DOHH2 (cell line): ENCODE measurements around the gene ADIPOR2.

Source experiments
- H3F3A ChIP-seq: fragments of 200-600 bp; sonication (generic), shearing (Covaris generic); 2 replicates; pipeline ENCODE4 v1.6.0; 2016; ENCODE audit warnings: antibody characterized with exemption, mild to moderate bottlenecking; ENCODE audit not compliant: control insufficient read depth, insufficient read depth
- H3K27ac ChIP-seq: fragments of 200-600 bp; sonication (generic); 2 replicates; pipeline ENCODE4 v1.5.1; 2014; ENCODE audit warnings: low read depth, mild to moderate bottlenecking, low read length, moderate library complexity
- H3K27me3 ChIP-seq: fragments of 200-600 bp; sonication (generic); 2 replicates; pipeline ENCODE4 v1.6.1; 2014; ENCODE audit warnings: mild to moderate bottlenecking, low read length, mixed read lengths; ENCODE audit not compliant: control insufficient read depth
- H3K36me3 ChIP-seq: fragments of 200-600 bp; sonication (generic); 2 replicates; pipeline ENCODE4 v1.6.1; 2014; ENCODE audit warnings: mild to moderate bottlenecking, low read length, moderate library complexity, mixed read lengths; ENCODE audit not compliant: control insufficient read depth
- H3K4me1 ChIP-seq: fragments of 200-600 bp; sonication (generic); 2 replicates; pipeline ENCODE4 v1.6.1; 2014; ENCODE audit warnings: mild to moderate bottlenecking, low read length, mixed read lengths; ENCODE audit not compliant: control insufficient read depth
- H3K4me2 ChIP-seq: fragments of 200-600 bp; sonication (generic); 2 replicates; pipeline ENCODE4 v1.6.0; 2014; ENCODE audit warnings: mild to moderate bottlenecking, low read length, moderate library complexity
- H3K4me3 ChIP-seq: fragments of 200-600 bp; sonication (generic); 2 replicates; pipeline ENCODE4 v1.5.1; 2014; ENCODE audit warnings: mild to moderate bottlenecking, low read length, mixed read lengths
- H3K79me2 ChIP-seq: fragments of 200-600 bp; sonication (generic); 2 replicates; pipeline ENCODE4 v1.6.1; 2014; ENCODE audit warnings: mild to moderate bottlenecking, low read length, mixed read lengths; ENCODE audit not compliant: control insufficient read depth
- H3K9me2 ChIP-seq: fragments of 200-600 bp; sonication (generic); replicated peaks from 2 replicates; pipeline ENCODE4 v1.6.1; 2014; ENCODE audit warnings: mild to moderate bottlenecking, low read length, mixed read lengths; ENCODE audit not compliant: control insufficient read depth
- H3K9me3 ChIP-seq: fragments of 200-600 bp; sonication (generic); 2 replicates; pipeline ENCODE4 v1.6.1; 2014; ENCODE audit warnings: antibody characterized with exemption, low read length, mixed read lengths; ENCODE audit not compliant: control insufficient read depth, insufficient read depth
- H4K20me1 ChIP-seq: fragments of 200-600 bp; sonication (generic); 2 replicates; pipeline ENCODE4 v1.6.0; 2014; ENCODE audit warnings: low read depth, mild to moderate bottlenecking, antibody characterized with exemption, low read length, moderate library complexity; ENCODE audit not compliant: control insufficient read depth, insufficient read depth
- EZH2phosphoT487 ChIP-seq: fragments of 200-600 bp; sonication (generic); IDR thresholded peaks from 2 replicates; pipeline ENCODE4 v1.6.1; 2017; ENCODE audit warnings: borderline replicate concordance, mild to moderate bottlenecking, antibody characterized with exemption, low read length, moderate library complexity, mixed read lengths
- TF ChIP-seq, protein P1 (sequence below): fragments of 200-600 bp; sonication (generic); IDR thresholded peaks from one replicate; pipeline ENCODE4 v1.5.1; 2014; ENCODE audit warnings: antibody characterized with exemption, mild to moderate bottlenecking, low read depth, low read length; ENCODE audit not compliant: poor library complexity, severe bottlenecking

Gene ADIPOR2

DNA sequence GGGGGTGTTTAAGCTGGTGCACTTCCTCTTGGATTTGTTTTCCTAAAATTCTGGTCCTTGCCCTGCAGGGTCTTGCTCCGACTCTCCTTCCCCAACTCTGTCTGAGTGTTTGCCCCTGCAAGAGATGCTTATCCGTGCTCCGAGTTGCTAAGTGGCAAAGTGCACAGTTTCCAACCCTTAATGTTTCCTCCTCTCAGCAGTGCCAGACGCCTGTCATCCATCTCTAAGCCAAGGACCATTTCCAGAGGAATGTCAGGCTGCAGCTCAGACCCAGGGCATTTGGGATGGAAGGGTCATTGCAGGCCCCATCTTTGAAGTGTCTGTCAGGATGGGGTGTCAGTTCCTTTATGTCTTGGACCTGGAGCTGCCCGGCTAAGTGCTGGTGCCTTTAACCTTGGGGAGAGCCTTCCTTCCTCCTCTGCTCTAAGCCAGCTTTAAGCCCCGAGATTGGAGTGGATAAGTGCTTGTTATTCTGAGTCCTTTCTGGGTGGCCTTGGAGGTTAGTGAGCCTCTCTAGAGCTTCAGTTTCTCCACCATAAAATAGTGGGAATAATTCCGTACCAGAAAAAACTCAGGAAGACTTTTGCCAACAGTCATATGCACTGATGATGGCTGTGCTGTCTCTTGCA lies 46.9 kb upstream of the ADIPOR2 start:
- Histone ChIP-seq H3K9me2 (no peaks in the 10 kb centered on the region), H3K36me3 (no peaks in the 10 kb centered on the region), H3K79me2 (no peaks in the 10 kb centered on the region), H4K20me1 (no peaks in the 10 kb centered on the region), H3K9me3 (no peaks in the 10 kb centered on the region), H3K27ac (no peak overlapping the region), H3K4me3 (no peak overlapping the region), H3K4me1 (peaks cover 8% of the 10 kb centered on the region), H3K4me2 (no peak overlapping the region), H3F3A (no peaks in the 10 kb centered on the region), H3K27me3 (peaks cover 9% of the 10 kb centered on the region)
- TF ChIP-seq, protein P1, sequence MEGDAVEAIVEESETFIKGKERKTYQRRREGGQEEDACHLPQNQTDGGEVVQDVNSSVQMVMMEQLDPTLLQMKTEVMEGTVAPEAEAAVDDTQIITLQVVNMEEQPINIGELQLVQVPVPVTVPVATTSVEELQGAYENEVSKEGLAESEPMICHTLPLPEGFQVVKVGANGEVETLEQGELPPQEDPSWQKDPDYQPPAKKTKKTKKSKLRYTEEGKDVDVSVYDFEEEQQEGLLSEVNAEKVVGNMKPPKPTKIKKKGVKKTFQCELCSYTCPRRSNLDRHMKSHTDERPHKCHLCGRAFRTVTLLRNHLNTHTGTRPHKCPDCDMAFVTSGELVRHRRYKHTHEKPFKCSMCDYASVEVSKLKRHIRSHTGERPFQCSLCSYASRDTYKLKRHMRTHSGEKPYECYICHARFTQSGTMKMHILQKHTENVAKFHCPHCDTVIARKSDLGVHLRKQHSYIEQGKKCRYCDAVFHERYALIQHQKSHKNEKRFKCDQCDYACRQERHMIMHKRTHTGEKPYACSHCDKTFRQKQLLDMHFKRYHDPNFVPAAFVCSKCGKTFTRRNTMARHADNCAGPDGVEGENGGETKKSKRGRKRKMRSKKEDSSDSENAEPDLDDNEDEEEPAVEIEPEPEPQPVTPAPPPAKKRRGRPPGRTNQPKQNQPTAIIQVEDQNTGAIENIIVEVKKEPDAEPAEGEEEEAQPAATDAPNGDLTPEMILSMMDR = no peak
- TF ChIP-seq EZH2phosphoT487 = no peak

DNA sequence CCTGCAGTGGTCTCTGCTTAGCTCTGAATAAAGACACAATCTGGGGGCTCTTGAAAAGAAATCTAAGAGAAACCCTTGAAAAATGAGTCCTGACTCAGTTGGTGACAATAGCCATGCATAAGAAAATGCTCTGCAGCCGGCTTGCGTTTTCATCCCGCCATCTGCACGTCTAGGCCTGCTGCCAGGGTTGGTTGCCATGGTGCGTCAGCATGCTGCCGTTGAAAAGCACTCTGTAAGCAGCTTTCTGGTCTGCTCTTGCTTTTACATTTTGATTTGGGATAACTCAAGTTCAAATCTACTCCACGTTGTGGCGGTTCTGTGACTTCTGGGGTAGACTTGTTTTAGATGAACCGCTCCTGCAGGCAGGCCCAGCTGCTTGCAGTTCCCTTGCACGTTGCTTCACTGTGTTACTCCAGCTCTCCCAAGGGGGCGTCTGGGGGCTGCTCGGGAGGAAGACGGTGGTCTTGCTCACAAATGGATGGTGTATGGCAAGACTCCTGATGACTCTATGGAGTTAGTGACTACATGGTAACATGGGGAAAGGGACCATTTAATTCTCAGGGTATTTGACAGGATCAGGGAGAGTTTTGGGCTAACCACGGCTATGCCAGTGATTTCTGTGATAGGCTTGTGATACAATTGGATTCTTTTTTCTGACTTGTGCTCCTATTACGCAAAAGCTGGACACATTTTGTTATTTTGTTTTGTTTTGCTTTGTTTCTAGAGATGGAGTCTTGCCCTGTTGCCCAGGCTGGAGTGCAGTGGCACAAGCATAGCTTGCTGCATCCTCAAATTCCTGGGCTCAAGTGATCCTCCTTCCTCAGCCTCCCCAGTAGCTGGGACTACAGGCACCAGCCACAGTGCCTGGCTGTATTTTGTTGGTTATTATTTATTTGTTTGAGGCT lies 46.1 kb upstream of the ADIPOR2 start:
- Histone ChIP-seq H3K36me3 (no peaks in the 10 kb centered on the region), H3K27me3 (peaks cover 17% of the 10 kb centered on the region), H3K27ac (no peak overlapping the region), H3K4me3 (no peak overlapping the region), H3K79me2 (no peaks in the 10 kb centered on the region), H3K4me2 (no peak overlapping the region), H3F3A (no peaks in the 10 kb centered on the region), H4K20me1 (no peaks in the 10 kb centered on the region), H3K4me1 (peaks cover 8% of the 10 kb centered on the region), H3K9me2 (no peaks in the 10 kb centered on the region), H3K9me3 (no peaks in the 10 kb centered on the region)
- no peak for TF ChIP-seq EZH2phosphoT487
- TF ChIP-seq, protein P1 = no peak

DNA sequence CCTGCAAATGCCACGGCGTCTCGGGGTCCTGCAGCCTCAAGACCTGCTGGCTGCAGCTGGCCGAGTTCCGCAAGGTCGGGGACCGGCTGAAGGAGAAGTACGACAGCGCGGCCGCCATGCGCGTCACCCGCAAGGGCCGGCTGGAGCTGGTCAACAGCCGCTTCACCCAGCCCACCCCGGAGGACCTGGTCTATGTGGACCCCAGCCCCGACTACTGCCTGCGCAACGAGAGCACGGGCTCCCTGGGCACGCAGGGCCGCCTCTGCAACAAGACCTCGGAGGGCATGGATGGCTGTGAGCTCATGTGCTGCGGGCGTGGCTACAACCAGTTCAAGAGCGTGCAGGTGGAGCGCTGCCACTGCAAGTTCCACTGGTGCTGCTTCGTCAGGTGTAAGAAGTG lies 45.1 kb upstream of the ADIPOR2 start:
- Histone ChIP-seq H3K4me2 (no peak overlapping the region), H3F3A (no peaks in the 10 kb centered on the region), H3K27me3 (peaks cover 27% of the 10 kb centered on the region), H3K36me3 (no peaks in the 10 kb centered on the region), H3K9me3 (no peaks in the 10 kb centered on the region), H3K79me2 (no peaks in the 10 kb centered on the region), H3K4me1 (peaks cover 8% of the 10 kb centered on the region), H3K27ac (no peak overlapping the region), H3K4me3 (no peak overlapping the region), H3K9me2 (no peaks in the 10 kb centered on the region), H4K20me1 (no peaks in the 10 kb centered on the region)
- no peak for TF ChIP-seq EZH2phosphoT487
- TF ChIP-seq, protein P1 = no peak
